Left renal cortex interstitium (tissue), 4 donors: ENCODE measurements around the gene UROC1. TPM values are rescaled to one million over a fixed set of nuclear protein-coding genes. Genes with fewer than 3 reads are reported as not detected.

Experiments
- DNase-seq, 4 donors: peaks; one replicate each; pipeline ENCODE4 v3.0.0-alpha.2; 2013; ENCODE audit warnings: low read depth in 4 of 4, low spot score in 2 of 4, missing footprints in 1 of 4
- polyA plus RNA-seq, 4 donors: library from polyadenylated mRNA; unstranded; fragments of 120-200 nt; gene quantifications; one replicate each; pipeline ENCODE4 v1.2.1, GENCODE V29; 2013; ENCODE audit not compliant: insufficient read length in 4 of 4

Gene UROC1
- polyA plus RNA-seq, 4 donors: 0.13 to 0.27 (median 0.15) TPM

- DNase-seq: no peak
Measured at GRCh38 chr3:126467611-126467955, 50.0 kb downstream of the UROC1 start.

- DNase-seq: no peak
Measured at GRCh38 chr3:126466886-126467610, 50.5 kb downstream of the UROC1 start.

GRCh38 chr3:126465928-126466544 is 51.5 kb downstream of the UROC1 start:
- DNase-seq: no peak

GRCh38 chr3:126464997-126465396 is 52.6 kb downstream of the UROC1 start:
- no peak for DNase-seq

GRCh38 chr3:126464494-126464893 is 53.1 kb downstream of the UROC1 start:
- no peak for DNase-seq

- DNase-seq: no peak
Measured at GRCh38 chr3:126464093-126464492, 53.5 kb downstream of the UROC1 start.

- DNase-seq: no peak
Measured at GRCh38 chr3:126463521-126463920, 54.1 kb downstream of the UROC1 start.

GRCh38 chr3:126461450-126462070 is 56.0 kb downstream of the UROC1 start:
- DNase-seq: no peak

- no peak for DNase-seq
Measured at GRCh38 chr3:126460381-126460780, 57.2 kb downstream of the UROC1 start.

GRCh38 chr3:126459763-126460127 is 57.8 kb downstream of the UROC1 start:
- DNase-seq: no peak

GRCh38 chr3:126459111-126459762 is 58.3 kb downstream of the UROC1 start:
- no peak for DNase-seq

GRCh38 chr3:126456766-126457388 is 60.7 kb downstream of the UROC1 start:
- DNase-seq: no peak

GRCh38 chr3:126456211-126456610 is 61.4 kb downstream of the UROC1 start:
- DNase-seq: no peak

- no peak for DNase-seq
Measured at GRCh38 chr3:126454437-126455198, 63.0 kb downstream of the UROC1 start.

- DNase-seq: no peak
Measured at GRCh38 chr3:126454025-126454424, 63.5 kb downstream of the UROC1 start.

- no peak for DNase-seq
Measured at GRCh38 chr3:126452213-126452612, 65.4 kb downstream of the UROC1 start.

GRCh38 chr3:126451511-126451910 is 66.1 kb downstream of the UROC1 start:
- no peak for DNase-seq

GRCh38 chr3:126450744-126451143 is 66.8 kb downstream of the UROC1 start:
- DNase-seq: no peak

- DNase-seq: no peak
Measured at GRCh38 chr3:126450219-126450618, 67.4 kb downstream of the UROC1 start.

GRCh38 chr3:126449621-126450051 is 67.9 kb downstream of the UROC1 start:
- DNase-seq: no peak

GRCh38 chr3:126448893-126449180 is 68.7 kb downstream of the UROC1 start:
- no peak for DNase-seq
